Endodermal cell (in vitro differentiated cells): Measurements from ENCODE around the gene DYRK2. TPM values are rescaled to one million over a fixed set of nuclear protein-coding genes. Genes with fewer than 3 reads are reported as not detected.

Source experiments
- DNase-seq: peaks from one replicate; pipeline ENCODE4 v3.0.0-alpha.2; 2017
- H3K27ac ChIP-seq: 2 replicates; pipeline ENCODE4 v1.5.1; 2013; ENCODE audit warnings: mild to moderate bottlenecking, low read depth, low read length, moderate library complexity
- H3K27me3 ChIP-seq: 2 replicates; pipeline ENCODE4 v1.6.1; 2013; ENCODE audit warnings: mild to moderate bottlenecking, low read length, moderate library complexity; ENCODE audit not compliant: insufficient read depth, control insufficient read depth, poor library complexity, severe bottlenecking
- H3K36me3 ChIP-seq: 2 replicates; pipeline ENCODE4 v1.7.0; 2013; ENCODE audit warnings: mild to moderate bottlenecking, low read length, moderate library complexity; ENCODE audit not compliant: control insufficient read depth, insufficient read depth
- H3K4me1 ChIP-seq: one replicate; pipeline ENCODE4 v1.7.0; 2013; ENCODE audit warnings: low read length; ENCODE audit not compliant: control insufficient read depth, insufficient read depth
- H3K4me3 ChIP-seq: 2 replicates; pipeline ENCODE4 v1.5.1; 2013; ENCODE audit warnings: mild to moderate bottlenecking, low read length, moderate library complexity
- H3K9ac ChIP-seq: 2 replicates; pipeline ENCODE4 v1.6.1; 2013; ENCODE audit warnings: mild to moderate bottlenecking, low read length, moderate library complexity; ENCODE audit not compliant: poor library complexity, severe bottlenecking; ENCODE audit errors: extremely low read depth
- H3K9me3 ChIP-seq: 2 replicates; pipeline ENCODE4 v1.6.1; 2013; ENCODE audit warnings: mild to moderate bottlenecking, low read length, moderate library complexity; ENCODE audit not compliant: control insufficient read depth
- H3K27ac Mint-ChIP-seq: 2 replicates; pipeline ENCODE4 v1.8.0; 2020; ENCODE audit warnings: mixed read lengths
- H3K27me3 Mint-ChIP-seq: 2 replicates; pipeline ENCODE4 v1.8.0; 2021; ENCODE audit warnings: mild to moderate bottlenecking, mixed read lengths; ENCODE audit not compliant: insufficient read depth
- H3K36me3 Mint-ChIP-seq: 2 replicates; pipeline ENCODE4 v1.8.0; 2020; ENCODE audit warnings: low read depth, mixed read lengths
- H3K4me1 Mint-ChIP-seq: 2 replicates; pipeline ENCODE4 v1.8.0; 2020; ENCODE audit warnings: mixed read lengths
- H3K4me3 Mint-ChIP-seq: 2 replicates; pipeline ENCODE4 v1.8.0; 2020; ENCODE audit warnings: mild to moderate bottlenecking, moderate library complexity, mixed read lengths
- H3K9me3 Mint-ChIP-seq: 2 replicates; pipeline ENCODE4 v1.8.0; 2020; ENCODE audit warnings: mild to moderate bottlenecking, mixed read lengths
- WGBS, 2 experiments: methylation state at CpG; one replicate each; pipeline versions ENCODE4 v1.1.5 to v1.1.7; 2013; ENCODE audit warnings: missing lambda C conversion rate in 2 of 2, mixed read lengths in 1 of 2; ENCODE audit not compliant: insufficient coverage in 1 of 2, insufficient read length in 1 of 2; 5-methylcytosine and 5-hydroxymethylcytosine counted together
- total RNA-seq, 2 donors: library from RNA; stranded (reverse); fragmentation: NEBNext Ultra II Directional in 1 of 2; extraction: Animal tissue kit (Norgen Biotek cat#: 25700) in 1 of 2; gene quantifications; 2 replicates in 1 of 2; 3 replicates in 1 of 2; pipeline ENCODE4 v1.2.1, GENCODE V29; 2021
- TF ChIP-seq, protein P1 (sequence below): fragments of 200-600 bp; sonication (generic); conservative IDR thresholded peaks from 2 replicates; pipeline ENCODE4 v1.5.0; 2021; ENCODE audit warnings: antibody characterized with exemption, mild to moderate bottlenecking

The DYRK2 gene
- total RNA-seq, 2 donors from 2014 or later = 29.5 to 33.2 TPM

DNA sequence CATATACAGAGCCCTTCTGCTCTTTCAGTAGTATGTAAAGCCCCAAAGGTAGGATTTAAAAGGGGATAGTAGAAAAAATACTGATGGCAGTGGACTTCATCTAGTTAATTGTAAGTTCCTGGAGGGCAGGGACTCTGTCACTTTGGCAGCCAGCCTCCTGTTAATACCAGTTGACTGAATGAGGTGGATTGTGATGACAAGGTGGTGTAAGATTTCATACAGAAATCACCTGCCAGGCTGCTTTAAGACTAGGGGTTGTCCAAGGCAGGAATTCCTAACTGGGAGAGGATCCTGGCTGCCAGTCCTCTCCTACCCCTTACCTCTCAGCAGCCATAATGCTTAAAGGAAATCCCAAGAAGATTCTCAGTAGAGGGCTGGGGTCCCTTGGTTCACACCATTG, 7.3 kb downstream of the DYRK2 start:
- Histone ChIP-seq H3K4me3 (no peak overlapping the region), H3K9ac (no peak overlapping the region), H3K27me3 (no peaks in the 10 kb centered on the region), H3K4me1 (no peaks in the 10 kb centered on the region), H3K27ac (no peak overlapping the region), H3K36me3 (peaks cover 60% of the 10 kb centered on the region), H3K9me3 (no peaks in the 10 kb centered on the region)
- no peaks in the 10 kb centered on the region for H3K9me3 Mint-ChIP-seq
- H3K4me1 Mint-ChIP-seq = peaks cover 21% of the 10 kb centered on the region
- no peak overlapping the region for H3K4me3 Mint-ChIP-seq
- H3K36me3 Mint-ChIP-seq = peaks cover 48% of the 10 kb centered on the region
- TF ChIP-seq, protein P1, sequence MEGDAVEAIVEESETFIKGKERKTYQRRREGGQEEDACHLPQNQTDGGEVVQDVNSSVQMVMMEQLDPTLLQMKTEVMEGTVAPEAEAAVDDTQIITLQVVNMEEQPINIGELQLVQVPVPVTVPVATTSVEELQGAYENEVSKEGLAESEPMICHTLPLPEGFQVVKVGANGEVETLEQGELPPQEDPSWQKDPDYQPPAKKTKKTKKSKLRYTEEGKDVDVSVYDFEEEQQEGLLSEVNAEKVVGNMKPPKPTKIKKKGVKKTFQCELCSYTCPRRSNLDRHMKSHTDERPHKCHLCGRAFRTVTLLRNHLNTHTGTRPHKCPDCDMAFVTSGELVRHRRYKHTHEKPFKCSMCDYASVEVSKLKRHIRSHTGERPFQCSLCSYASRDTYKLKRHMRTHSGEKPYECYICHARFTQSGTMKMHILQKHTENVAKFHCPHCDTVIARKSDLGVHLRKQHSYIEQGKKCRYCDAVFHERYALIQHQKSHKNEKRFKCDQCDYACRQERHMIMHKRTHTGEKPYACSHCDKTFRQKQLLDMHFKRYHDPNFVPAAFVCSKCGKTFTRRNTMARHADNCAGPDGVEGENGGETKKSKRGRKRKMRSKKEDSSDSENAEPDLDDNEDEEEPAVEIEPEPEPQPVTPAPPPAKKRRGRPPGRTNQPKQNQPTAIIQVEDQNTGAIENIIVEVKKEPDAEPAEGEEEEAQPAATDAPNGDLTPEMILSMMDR = no peak
- H3K27ac Mint-ChIP-seq = no peak overlapping the region
- no peaks in the 10 kb centered on the region for H3K27me3 Mint-ChIP-seq
- no peak for DNase-seq

DNA sequence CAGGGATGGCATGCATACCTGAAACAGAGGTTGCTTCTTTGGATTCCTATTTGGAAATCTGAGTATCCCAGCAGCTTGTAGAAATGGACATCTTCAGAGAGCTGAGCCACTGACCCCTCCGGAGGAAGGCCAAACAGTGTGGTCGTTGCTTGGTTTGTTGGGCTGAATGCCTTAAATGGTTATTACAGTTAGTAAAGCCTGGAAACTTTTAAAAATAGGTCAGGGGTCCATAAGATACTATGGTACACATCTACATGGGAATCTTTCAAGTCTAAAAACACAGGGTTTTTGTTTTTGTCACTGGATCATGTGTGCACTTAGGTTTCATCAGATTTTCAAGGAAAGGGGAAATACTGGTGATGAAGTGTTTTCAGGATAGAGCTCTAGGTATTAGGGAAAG, 7.7 kb downstream of the DYRK2 start:
- 82 to 100% methylated on average over 1 to 2 of the region's 2 CpGs for WGBS, 2 experiments
- no peaks in the 10 kb centered on the region for H3K27me3 Mint-ChIP-seq
- Histone ChIP-seq H3K27me3 (no peaks in the 10 kb centered on the region), H3K9ac (no peak overlapping the region), H3K36me3 (peaks cover 64% of the 10 kb centered on the region), H3K27ac (no peak overlapping the region), H3K9me3 (no peaks in the 10 kb centered on the region), H3K4me1 (no peaks in the 10 kb centered on the region), H3K4me3 (no peak overlapping the region)
- peaks cover 18% of the 10 kb centered on the region for H3K4me1 Mint-ChIP-seq
- peaks cover 49% of the 10 kb centered on the region for H3K36me3 Mint-ChIP-seq
- H3K9me3 Mint-ChIP-seq = no peaks in the 10 kb centered on the region
- TF ChIP-seq, protein P1 = no peak
- H3K27ac Mint-ChIP-seq = no peak overlapping the region
- no peak for DNase-seq
- no peak overlapping the region for H3K4me3 Mint-ChIP-seq

DNA sequence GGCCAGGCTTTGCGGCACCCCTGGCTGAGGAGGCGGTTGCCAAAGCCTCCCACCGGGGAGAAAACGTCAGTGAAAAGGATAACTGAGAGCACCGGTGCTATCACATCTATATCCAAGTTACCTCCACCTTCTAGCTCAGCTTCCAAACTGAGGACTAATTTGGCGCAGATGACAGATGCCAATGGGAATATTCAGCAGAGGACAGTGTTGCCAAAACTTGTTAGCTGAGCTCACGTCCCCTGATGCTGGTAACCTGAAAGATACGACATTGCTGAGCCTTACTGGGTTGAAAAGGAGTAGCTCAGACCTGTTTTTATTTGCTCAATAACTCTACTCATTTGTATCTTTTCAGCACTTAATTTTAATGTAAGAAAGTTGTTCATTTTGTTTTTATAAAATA, 9.9 kb downstream of the DYRK2 start:
- Mint-ChIP-seq H3K4me1 (peaks cover 14% of the 10 kb centered on the region), H3K27me3 (no peaks in the 10 kb centered on the region), H3K36me3 (peaks cover 42% of the 10 kb centered on the region), H3K27ac (no peak overlapping the region), H3K4me3 (no peak overlapping the region), H3K9me3 (no peaks in the 10 kb centered on the region)
- Histone ChIP-seq H3K27me3 (no peaks in the 10 kb centered on the region), H3K4me1 (no peaks in the 10 kb centered on the region), H3K4me3 (no peak overlapping the region), H3K36me3 (peaks cover 76% of the 10 kb centered on the region), H3K9me3 (no peaks in the 10 kb centered on the region), H3K9ac (no peak overlapping the region), H3K27ac (no peak overlapping the region)
- TF ChIP-seq, protein P1 = no peak
- 93 to 95% methylated on average over 5 to 8 of the region's 8 CpGs for WGBS, 2 experiments
- DNase-seq = no peak
